NOMO-1 treated with DMSO at 0.1 percent for 48 hours (cell line): ENCODE results near the gene IPPK.
A peak's percentile ranks its signal among the peaks of the same experiment; 100 is the strongest.

ENCODE experiments used
- DNase-seq: peaks from one replicate; lab custom pipeline; 2025; ENCODE audit not compliant: unreplicated experiment; lab: John Stamatoyannopoulos, UW

Gene IPPK

GRCh38 chr9:92669890-92670708 is at the start of gene IPPK:
TSS of gene IPPK (minus strand) at chr9:92670131. CDS start at chr9:92669988, 143 bp downstream.
- DNase-seq = peak; percentile 98

- no peak for DNase-seq
Measured at GRCh38 chr9:92719028-92719647, 49.2 kb upstream of the IPPK start.

- DNase-seq = no peak
Measured at GRCh38 chr9:92718086-92719001, 48.4 kb upstream of the IPPK start.

- no peak for DNase-seq
Measured at GRCh38 chr9:92717201-92718085, 47.5 kb upstream of the IPPK start.

GRCh38 chr9:92716557-92716956 is 46.6 kb upstream of the IPPK start:
- DNase-seq = peak; percentile 8

GRCh38 chr9:92715488-92716231 is 45.7 kb upstream of the IPPK start:
- no peak for DNase-seq

- DNase-seq = no peak
Measured at GRCh38 chr9:92714787-92715487, 45.0 kb upstream of the IPPK start.

GRCh38 chr9:92714016-92714415 is 44.1 kb upstream of the IPPK start:
- no peak for DNase-seq

- DNase-seq = no peak
Measured at GRCh38 chr9:92713528-92713927, 43.6 kb upstream of the IPPK start.

- DNase-seq = no peak
Measured at GRCh38 chr9:92712767-92713166, 42.8 kb upstream of the IPPK start.

- DNase-seq = peak; percentile 74
Measured at GRCh38 chr9:92711844-92712243, 41.9 kb upstream of the IPPK start.

GRCh38 chr9:92711146-92711545 is 41.2 kb upstream of the IPPK start:
- DNase-seq = no peak

GRCh38 chr9:92710368-92710767 is 40.4 kb upstream of the IPPK start:
- no peak for DNase-seq

GRCh38 chr9:92709954-92710353 is 40.0 kb upstream of the IPPK start:
- DNase-seq = no peak

GRCh38 chr9:92709240-92709639 is 39.3 kb upstream of the IPPK start:
- DNase-seq = no peak

GRCh38 chr9:92707530-92707929 is 37.6 kb upstream of the IPPK start:
- no peak for DNase-seq

- no peak for DNase-seq
Measured at GRCh38 chr9:92706218-92706940, 36.4 kb upstream of the IPPK start.

- DNase-seq = no peak
Measured at GRCh38 chr9:92704528-92704927, 34.6 kb upstream of the IPPK start.

- DNase-seq = no peak
Measured at GRCh38 chr9:92696619-92697018, 26.7 kb upstream of the IPPK start.
